ENCODE data around the gene EHBP1L1. TPM values are rescaled to one million over a fixed set of nuclear protein-coding genes. Genes with fewer than 3 reads are reported as not detected.
A peak's percentile ranks its signal among the peaks of the same experiment; 100 is the strongest.

Gene EHBP1L1
- total and polyA plus RNA-seq, 9 donors = 21.7 to 63.0 (median 40.3) TPM

GRCh38 chr11:65609229-65609628 lies 33.4 kb downstream of the EHBP1L1 start:
- no peak overlapping the region for H3K4me3 ChIP-seq
- intact Hi-C loops (cut with DNase I) = no loop called here
- peaks cover 21% of the 10 kb centered on the region for H3K4me1 ChIP-seq (ENCODE audit: insufficient read depth)
- no peaks in the 10 kb centered on the region for H3K9me3 ChIP-seq
- peak in 1 of 5 donors; percentile 28 for DNase-seq
- no peak overlapping the region for H3K27ac ChIP-seq
- no peaks in the 10 kb centered on the region for H3K27me3 ChIP-seq
- WGBS, 3 donors = 27 to 48% (median 36%) methylated on average over 3 of the region's 3 CpGs
- no peak for TF ChIP-seq CTCF (IDR thresholded peaks at IDR 0.05)
- TF ChIP-seq POLR2A (IDR thresholded peaks at IDR 0.05) = no peak
- TF ChIP-seq EP300 (IDR thresholded peaks at IDR 0.05) = no peak
- no peaks in the 10 kb centered on the region for H3K36me3 ChIP-seq

GRCh38 chr11:65609665-65610064 lies 33.8 kb downstream of the EHBP1L1 start:
- Histone ChIP-seq H3K4me3 (no peak overlapping the region), H3K27ac (no peak overlapping the region), H3K4me1 (ENCODE audit: insufficient read depth) (peaks cover 21% of the 10 kb centered on the region), H3K27me3 (no peaks in the 10 kb centered on the region), H3K36me3 (no peaks in the 10 kb centered on the region), H3K9me3 (no peaks in the 10 kb centered on the region)
- intact Hi-C loops (cut with DNase I) = loop anchor here in 2 of 4 donors (5.0 kb wide), 3 partner anchors 32 to 67 kb away; partner anchors contain the start of genes EHBP1L1 (in 1 of the 2), FAM89B (in 1 of the 2) and ZNRD2 (in 1 of the 2)
- peak in 1 of 5 donors; percentile 28 for DNase-seq
- WGBS, 3 donors = 74 to 87% (median 81%) methylated on average over 5 of the region's 5 CpGs
- no peak for TF ChIP-seq CTCF (IDR thresholded peaks at IDR 0.05)
- TF ChIP-seq POLR2A (IDR thresholded peaks at IDR 0.05) = no peak
- no peak for TF ChIP-seq EP300 (IDR thresholded peaks at IDR 0.05)

- 60% methylated on average over 6 of the region's 6 CpGs for WGBS, 3 donors
- H3K27ac ChIP-seq = no peak overlapping the region
- no peaks in the 10 kb centered on the region for H3K27me3 ChIP-seq
- H3K4me3 ChIP-seq = no peak overlapping the region
- DNase-seq = no peak
- no peaks in the 10 kb centered on the region for H3K36me3 ChIP-seq
- TF ChIP-seq POLR2A (IDR thresholded peaks at IDR 0.05) (no peak), EP300 (IDR thresholded peaks at IDR 0.05) (no peak), CTCF (IDR thresholded peaks at IDR 0.05) (no peak)
- intact Hi-C loops (cut with DNase I) = loop anchor here in 2 of 4 donors (5.0 kb wide), 3 partner anchors 33 to 68 kb away; partner anchors contain the start of genes EHBP1L1 (in 1 of the 2), FAM89B (in 1 of the 2) and ZNRD2 (in 1 of the 2)
- H3K9me3 ChIP-seq = no peaks in the 10 kb centered on the region
- peaks cover 21% of the 10 kb centered on the region for H3K4me1 ChIP-seq (ENCODE audit: insufficient read depth)
Observed at GRCh38 chr11:65610404-65610803, 34.6 kb downstream of the EHBP1L1 start.

GRCh38 chr11:65611028-65611757 lies 35.3 kb downstream of the EHBP1L1 start:
- Histone ChIP-seq H3K9me3 (no peaks in the 10 kb centered on the region), H3K36me3 (no peaks in the 10 kb centered on the region), H3K4me1 (ENCODE audit: insufficient read depth) (peaks cover 21% of the 10 kb centered on the region), H3K27ac (no peak overlapping the region), H3K27me3 (no peaks in the 10 kb centered on the region), H3K4me3 (no peak overlapping the region)
- intact Hi-C loops (cut with DNase I) = loop anchor here in 2 of 4 donors (5.0 kb wide), 3 partner anchors 34 to 69 kb away; partner anchors contain the start of genes EHBP1L1 (in 1 of the 2), FAM89B (in 1 of the 2) and ZNRD2 (in 1 of the 2)
- peak in 1 of 5 donors; percentile 26 for DNase-seq
- TF ChIP-seq CTCF (IDR thresholded peaks at IDR 0.05) (no peak), EP300 (IDR thresholded peaks at IDR 0.05) (no peak), POLR2A (IDR thresholded peaks at IDR 0.05) (no peak)
- WGBS, 3 donors = 48 to 56% (median 52%) methylated on average over 10 of the region's 10 CpGs

Measured in ovary (tissue), 9 donors.